Mononuclear cell (primary cell): ENCODE data around the gene CADM1. TPM values are rescaled to one million over a fixed set of nuclear protein-coding genes. Genes with fewer than 3 reads are reported as not detected.

Experiments used
- H3K27me3 ChIP-seq: 2 replicates; pipeline ENCODE4 v1.6.0; 2011; ENCODE audit warnings: low read length, control low read depth; ENCODE audit not compliant: insufficient read depth
- H3K4me1 ChIP-seq: 2 replicates; pipeline ENCODE4 v1.5.1; 2011; ENCODE audit warnings: mild to moderate bottlenecking, low read length, control low read depth; ENCODE audit not compliant: insufficient read depth
- H3K4me3 ChIP-seq: 2 replicates; pipeline ENCODE4 v1.5.1; 2011; ENCODE audit warnings: mild to moderate bottlenecking, low read length, moderate library complexity
- H3K9me3 ChIP-seq: 2 replicates; pipeline ENCODE4 v1.5.1; 2011; ENCODE audit warnings: low read depth, mild to moderate bottlenecking, control low read depth, low read length
- total RNA-seq: library from RNA; depleted of rRNA; stranded (reverse); fragments of >200 nt; gene quantifications from one replicate; pipeline ENCODE4 v1.2.3, GENCODE V29; 2012

Gene CADM1
- total RNA-seq, 1 donor: 4.2 TPM

DNA sequence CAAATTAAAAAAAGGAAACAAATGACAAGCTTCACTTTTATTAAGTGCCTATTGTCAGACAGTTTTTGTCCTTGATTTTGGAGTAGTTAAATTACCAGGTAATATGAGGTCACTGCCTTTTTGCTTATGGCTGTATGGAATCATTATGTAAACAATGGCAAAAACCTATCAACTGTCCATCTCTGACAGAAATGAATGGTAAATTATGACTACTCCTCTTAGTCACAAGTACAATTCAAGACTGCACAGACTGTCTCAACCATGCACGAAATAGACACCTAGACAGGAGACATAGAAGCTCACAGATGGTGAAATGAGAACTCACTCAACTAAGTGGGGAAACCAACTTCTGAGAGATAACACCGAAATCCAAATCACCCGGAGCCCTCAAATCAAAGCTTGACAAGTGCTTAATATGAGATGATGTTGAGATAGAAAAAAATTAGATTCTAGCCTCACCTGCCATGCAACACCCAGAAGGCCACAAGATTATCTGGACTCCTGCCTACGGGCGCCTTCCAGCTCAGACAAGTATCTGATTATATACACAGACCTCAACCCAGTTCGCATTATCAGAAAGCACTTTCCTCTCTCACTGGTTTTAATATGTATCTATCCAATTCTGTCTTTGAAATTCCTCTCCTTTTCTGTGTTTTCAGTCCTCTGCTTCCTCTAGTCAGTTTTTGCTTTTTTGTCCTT, 199.3 kb downstream of the CADM1 start:
- H3K27me3 ChIP-seq: no peaks in the 10 kb centered on the region
- H3K4me3 ChIP-seq: no peak overlapping the region
- H3K9me3 ChIP-seq: no peaks in the 10 kb centered on the region
- H3K4me1 ChIP-seq: no peaks in the 10 kb centered on the region

DNA sequence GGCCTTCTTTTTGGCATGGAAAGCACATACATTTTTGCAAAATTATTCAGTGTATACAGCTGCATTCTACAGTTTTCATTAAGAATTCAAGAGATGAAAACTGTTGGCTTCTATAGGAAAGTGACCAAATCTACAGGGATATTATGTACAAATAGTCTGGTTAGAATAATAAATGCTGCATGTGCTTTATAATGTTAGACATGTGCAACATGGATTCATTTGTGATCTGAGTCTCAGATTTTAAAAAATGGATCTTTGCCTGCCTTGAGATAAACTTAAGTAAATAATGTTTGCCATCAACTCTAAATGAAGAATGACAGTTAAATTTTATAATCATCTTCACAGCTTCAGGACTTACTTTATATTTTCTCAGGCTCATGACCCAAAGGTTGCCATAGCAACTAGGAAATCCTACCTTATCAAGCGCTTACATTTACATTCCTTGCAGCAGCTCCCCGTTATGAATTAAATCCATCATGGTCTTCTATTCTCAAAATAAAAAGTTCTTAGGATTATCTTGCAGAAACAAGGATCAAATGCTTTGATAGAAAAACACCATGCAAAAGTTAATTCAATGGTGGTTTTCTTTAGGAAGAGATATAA, 200.2 kb downstream of the CADM1 start:
- no peaks in the 10 kb centered on the region for H3K4me1 ChIP-seq
- no peaks in the 10 kb centered on the region for H3K9me3 ChIP-seq
- H3K4me3 ChIP-seq: no peak overlapping the region
- no peaks in the 10 kb centered on the region for H3K27me3 ChIP-seq

- Histone ChIP-seq H3K4me1 (no peaks in the 10 kb centered on the region), H3K4me3 (no peak overlapping the region), H3K9me3 (no peaks in the 10 kb centered on the region), H3K27me3 (no peaks in the 10 kb centered on the region)
Observed at GRCh38 chr11:115302946-115303703, 201.1 kb downstream of the CADM1 start.

- Histone ChIP-seq H3K4me1 (no peaks in the 10 kb centered on the region), H3K4me3 (no peak overlapping the region), H3K27me3 (no peaks in the 10 kb centered on the region), H3K9me3 (no peaks in the 10 kb centered on the region)
Observed at GRCh38 chr11:115300660-115301428, 203.4 kb downstream of the CADM1 start.

GRCh38 chr11:115298300-115299012, 205.8 kb downstream of the CADM1 start:
- Histone ChIP-seq H3K4me1 (no peaks in the 10 kb centered on the region), H3K27me3 (no peaks in the 10 kb centered on the region), H3K4me3 (no peak overlapping the region), H3K9me3 (no peaks in the 10 kb centered on the region)

- Histone ChIP-seq H3K4me1 (no peaks in the 10 kb centered on the region), H3K4me3 (no peak overlapping the region), H3K27me3 (no peaks in the 10 kb centered on the region), H3K9me3 (no peaks in the 10 kb centered on the region)
Observed at GRCh38 chr11:115297330-115297729, 206.9 kb downstream of the CADM1 start.

- no peak overlapping the region for H3K4me3 ChIP-seq
- H3K27me3 ChIP-seq: no peaks in the 10 kb centered on the region
- H3K9me3 ChIP-seq: no peaks in the 10 kb centered on the region
- no peaks in the 10 kb centered on the region for H3K4me1 ChIP-seq
Observed at GRCh38 chr11:115291325-115291724, 212.9 kb downstream of the CADM1 start.

DNA sequence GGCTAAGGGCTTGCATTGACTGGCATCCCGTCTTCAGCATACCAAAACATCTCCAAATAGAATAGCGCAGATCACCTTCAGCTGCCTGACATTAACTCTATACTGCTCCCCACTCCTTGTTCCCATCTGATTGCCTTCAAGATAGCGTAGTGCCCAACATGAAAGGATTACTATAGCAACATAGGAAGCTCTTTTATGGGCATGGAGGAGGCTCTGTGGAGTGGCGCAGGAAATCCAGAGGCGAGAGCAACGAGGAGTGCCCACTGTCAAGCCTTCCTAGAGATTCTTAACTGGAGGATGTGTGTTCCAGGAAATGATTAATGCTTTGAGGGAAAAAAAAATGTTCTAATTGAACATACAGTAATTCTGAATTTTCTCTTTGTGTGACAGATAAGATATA, 213.3 kb downstream of the CADM1 start:
- Histone ChIP-seq H3K4me1 (no peaks in the 10 kb centered on the region), H3K9me3 (no peaks in the 10 kb centered on the region), H3K4me3 (no peak overlapping the region), H3K27me3 (no peaks in the 10 kb centered on the region)

- Histone ChIP-seq H3K4me1 (no peaks in the 10 kb centered on the region), H3K27me3 (no peaks in the 10 kb centered on the region), H3K4me3 (no peak overlapping the region), H3K9me3 (no peaks in the 10 kb centered on the region)
Observed at GRCh38 chr11:115290479-115290878, 213.7 kb downstream of the CADM1 start.

DNA sequence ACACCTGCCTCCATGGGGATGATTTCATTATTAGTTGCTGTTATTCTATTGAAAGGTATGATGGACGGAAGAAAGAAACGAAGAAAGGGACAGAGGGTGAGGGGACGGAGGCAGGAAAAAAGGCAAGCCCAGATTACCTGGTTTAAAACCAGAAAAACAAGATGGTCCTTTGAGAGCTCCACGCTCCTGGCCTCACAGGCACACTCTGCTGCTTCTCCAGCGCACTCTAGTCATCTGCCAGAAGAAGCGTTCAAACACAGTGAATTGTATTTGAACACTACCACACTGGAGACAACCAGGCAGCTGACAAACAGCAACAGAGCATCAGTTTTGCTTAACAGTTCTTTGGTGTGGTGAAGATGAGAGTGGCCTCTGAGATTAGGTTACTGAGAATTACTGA, 216.9 kb downstream of the CADM1 start:
- Histone ChIP-seq H3K9me3 (no peaks in the 10 kb centered on the region), H3K4me3 (no peak overlapping the region), H3K27me3 (no peaks in the 10 kb centered on the region), H3K4me1 (no peaks in the 10 kb centered on the region)

DNA sequence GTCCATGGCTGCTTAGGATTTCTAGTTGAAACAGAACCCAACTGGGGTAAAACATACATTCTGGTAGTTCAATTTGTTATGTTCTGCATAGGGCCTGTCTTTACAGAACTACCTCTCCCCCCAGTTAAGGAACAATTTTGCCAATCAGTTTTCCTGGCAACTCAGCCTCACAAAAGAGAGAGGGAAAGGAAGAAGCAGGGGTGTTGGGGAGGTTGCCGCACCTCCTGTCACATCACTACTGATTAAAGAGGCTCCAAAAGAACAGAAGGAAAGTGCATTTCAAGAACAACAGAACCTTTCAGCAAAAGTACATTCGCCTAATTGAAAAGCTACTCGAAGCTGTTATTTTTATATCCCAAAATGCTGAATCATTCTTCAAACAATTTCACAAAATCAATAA, 217.6 kb downstream of the CADM1 start:
- H3K27me3 ChIP-seq: no peaks in the 10 kb centered on the region
- H3K4me3 ChIP-seq: no peak overlapping the region
- no peaks in the 10 kb centered on the region for H3K4me1 ChIP-seq
- H3K9me3 ChIP-seq: no peaks in the 10 kb centered on the region

DNA sequence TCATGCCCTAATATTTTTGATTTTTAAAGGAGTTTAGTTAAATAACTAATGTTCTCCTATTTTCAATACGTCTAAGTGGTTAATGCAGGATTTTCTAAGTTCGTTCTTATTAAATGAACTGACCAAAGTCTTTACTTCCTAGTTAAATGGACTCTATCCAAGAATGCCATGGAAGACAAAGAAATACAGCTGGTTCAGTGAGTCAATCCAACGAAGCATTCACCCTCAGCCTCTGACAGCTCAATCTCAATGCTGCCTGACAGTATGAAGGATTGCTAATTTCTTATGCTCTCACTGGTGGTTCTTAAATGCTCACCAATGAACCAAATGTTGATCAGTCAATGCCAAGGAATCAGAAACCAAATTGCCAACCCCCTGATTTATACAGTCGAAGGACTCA, 219.4 kb downstream of the CADM1 start:
- Histone ChIP-seq H3K9me3 (no peaks in the 10 kb centered on the region), H3K4me3 (no peak overlapping the region), H3K4me1 (no peaks in the 10 kb centered on the region), H3K27me3 (no peaks in the 10 kb centered on the region)

- Histone ChIP-seq H3K4me3 (no peak overlapping the region), H3K27me3 (no peaks in the 10 kb centered on the region), H3K4me1 (no peaks in the 10 kb centered on the region), H3K9me3 (no peaks in the 10 kb centered on the region)
Observed at GRCh38 chr11:115282923-115283322, 221.3 kb downstream of the CADM1 start.

DNA sequence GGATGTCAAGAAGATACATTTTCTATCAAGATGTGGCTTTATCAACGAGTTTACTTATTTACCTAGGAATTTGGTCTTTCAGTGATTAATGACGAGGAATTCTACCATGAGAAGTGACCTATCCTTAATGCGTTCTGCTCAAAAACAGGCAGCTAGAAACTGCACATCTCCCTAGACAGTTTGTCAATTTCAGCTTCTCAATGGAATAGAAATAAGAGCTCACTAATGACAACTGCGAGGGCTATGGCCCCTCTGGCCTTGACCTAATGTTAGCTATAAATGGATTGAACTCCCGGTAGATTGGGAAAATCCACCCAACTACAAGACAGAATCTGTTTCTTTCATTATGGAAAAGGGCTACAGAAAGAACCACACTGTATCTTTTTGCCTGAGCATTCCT, 223.4 kb downstream of the CADM1 start:
- Histone ChIP-seq H3K9me3 (no peaks in the 10 kb centered on the region), H3K4me1 (no peaks in the 10 kb centered on the region), H3K27me3 (no peaks in the 10 kb centered on the region), H3K4me3 (no peak overlapping the region)
